ENCODE data around the gene DAG1. TPM values are rescaled to one million over a fixed set of nuclear protein-coding genes. Genes with fewer than 3 reads are reported as not detected.

The DAG1 gene
- total RNA-seq, 3 donors from 2014 or later: 76.9 to 97.3 (median 88.8) TPM

GRCh38 chr3:49570028-49570654, 100.1 kb downstream of the DAG1 start:
- DNase-seq (no peak), ATAC-seq (no peak)
- intact Hi-C loops (cut with DNase I, micrococcal nuclease): no loop called here

DNA sequence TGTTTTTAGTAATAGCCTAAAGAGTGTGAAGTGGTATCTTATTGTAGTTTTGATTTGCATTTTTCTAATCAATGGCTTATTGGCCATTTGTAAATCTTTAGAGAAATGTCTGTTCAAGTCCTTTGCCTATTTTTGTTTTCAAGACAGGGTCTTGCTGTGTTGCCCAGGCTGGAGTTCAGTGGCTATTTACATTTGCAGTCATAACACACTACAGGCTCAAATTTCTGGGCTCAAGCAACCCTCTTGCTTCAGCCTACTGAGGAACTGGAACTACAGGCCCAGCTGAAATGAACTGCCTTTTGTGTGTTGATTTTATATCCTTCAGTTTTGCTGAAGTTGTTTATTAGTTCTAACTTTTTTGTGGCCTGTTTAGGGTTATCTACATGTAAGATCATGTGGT, 112.1 kb downstream of the DAG1 start:
- intact Hi-C loops (cut with DNase I, micrococcal nuclease): no loop called here
- DNase-seq (no peak), ATAC-seq (no peak)
- Histone ChIP-seq H3K4me3 (no peak overlapping the region), H3K9me3 (no peaks in the 10 kb centered on the region), H3K4me1 (ENCODE audit: low read depth) (no peaks in the 10 kb centered on the region), H3K36me3 (ENCODE audit: low read depth) (no peaks in the 10 kb centered on the region)
- TF ChIP-seq, protein P1, sequence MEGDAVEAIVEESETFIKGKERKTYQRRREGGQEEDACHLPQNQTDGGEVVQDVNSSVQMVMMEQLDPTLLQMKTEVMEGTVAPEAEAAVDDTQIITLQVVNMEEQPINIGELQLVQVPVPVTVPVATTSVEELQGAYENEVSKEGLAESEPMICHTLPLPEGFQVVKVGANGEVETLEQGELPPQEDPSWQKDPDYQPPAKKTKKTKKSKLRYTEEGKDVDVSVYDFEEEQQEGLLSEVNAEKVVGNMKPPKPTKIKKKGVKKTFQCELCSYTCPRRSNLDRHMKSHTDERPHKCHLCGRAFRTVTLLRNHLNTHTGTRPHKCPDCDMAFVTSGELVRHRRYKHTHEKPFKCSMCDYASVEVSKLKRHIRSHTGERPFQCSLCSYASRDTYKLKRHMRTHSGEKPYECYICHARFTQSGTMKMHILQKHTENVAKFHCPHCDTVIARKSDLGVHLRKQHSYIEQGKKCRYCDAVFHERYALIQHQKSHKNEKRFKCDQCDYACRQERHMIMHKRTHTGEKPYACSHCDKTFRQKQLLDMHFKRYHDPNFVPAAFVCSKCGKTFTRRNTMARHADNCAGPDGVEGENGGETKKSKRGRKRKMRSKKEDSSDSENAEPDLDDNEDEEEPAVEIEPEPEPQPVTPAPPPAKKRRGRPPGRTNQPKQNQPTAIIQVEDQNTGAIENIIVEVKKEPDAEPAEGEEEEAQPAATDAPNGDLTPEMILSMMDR (IDR thresholded peaks at IDR 0.05): no peak

More at GRCh38 chr3:49570028-49570654, 100.1 kb downstream of the DAG1 start:
- Histone ChIP-seq H3K4me1 (ENCODE audit: low read depth) (no peaks in the 10 kb centered on the region), H3K36me3 (ENCODE audit: low read depth) (no peaks in the 10 kb centered on the region), H3K9me3 (no peaks in the 10 kb centered on the region), H3K4me3 (no peak overlapping the region)
- TF ChIP-seq, protein P1 (IDR thresholded peaks at IDR 0.05): no peak

Other genes with a start within 250 kb of the DAG1 start
- 1 to 10 TPM; 4.5 to 7.8 (median 5.5) TPM for gene C3orf62, start 193.0 kb upstream of the DAG1 start, total RNA-seq
- 10 to 100 TPM; 46.4 to 60.5 (median 58.9) TPM for gene USP4, start 130.2 kb upstream of the DAG1 start, total RNA-seq
- gene GPX1, start 111.9 kb upstream of the DAG1 start, total RNA-seq: 100 to 1,000 TPM; 122 to 148 (median 144) TPM
- gene RHOA, start 58.3 kb upstream of the DAG1 start, total RNA-seq: 100 to 1,000 TPM; 358 to 430 (median 419) TPM
- 10 to 100 TPM; 31.6 to 44.4 (median 43.5) TPM for gene TCTA, start 57.8 kb upstream of the DAG1 start, total RNA-seq
- 10 to 100 TPM; 15.8 to 36.3 (median 22.9) TPM for gene AMT, start 47.8 kb upstream of the DAG1 start, total RNA-seq
- 10 to 100 TPM in 2 of 3 donors, 1 to 10 TPM in 1; 8.8 to 19.4 (median 17.7) TPM for gene NICN1, start 40.9 kb upstream of the DAG1 start, total RNA-seq
- 1 to 10 TPM in 1 of 3 donors, under 1 TPM in 2; 0.17 to 1.2 (median 0.36) TPM for gene BSN, start 84.2 kb downstream of the DAG1 start, total RNA-seq
- 100 to 1,000 TPM; 110 to 176 (median 142) TPM for gene APEH, start 204.1 kb downstream of the DAG1 start, total RNA-seq
- gene MST1, start 219.2 kb downstream of the DAG1 start, total RNA-seq: 10 to 100 TPM; 16.8 to 55.9 (median 18.8) TPM
- 10 to 100 TPM; 45.5 to 58.1 (median 51.0) TPM for gene RNF123, start 219.3 kb downstream of the DAG1 start, total RNA-seq
- not detected for gene AMIGO3, start 249.4 kb downstream of the DAG1 start, total RNA-seq

Measured in mucosa of descending colon (tissue), 3 donors.